ENCODE results near the gene MEGF6.
"Not testable (repeated sequence)": the region's sequence is repeated elsewhere in the genome, so short reads cannot be mapped to it uniquely, and the experiment has no call there.

GRCh38 chr1:3622102-3622501, 10.8 kb upstream of the MEGF6 start:
- TF ChIP-seq POLR2A, CTCF (IDR thresholded peaks at IDR 0.05): not testable (repeated sequence)

Measured in right lobe of liver (tissue), 4 donors.